ENCODE measurements around the gene CKB.

DNA sequence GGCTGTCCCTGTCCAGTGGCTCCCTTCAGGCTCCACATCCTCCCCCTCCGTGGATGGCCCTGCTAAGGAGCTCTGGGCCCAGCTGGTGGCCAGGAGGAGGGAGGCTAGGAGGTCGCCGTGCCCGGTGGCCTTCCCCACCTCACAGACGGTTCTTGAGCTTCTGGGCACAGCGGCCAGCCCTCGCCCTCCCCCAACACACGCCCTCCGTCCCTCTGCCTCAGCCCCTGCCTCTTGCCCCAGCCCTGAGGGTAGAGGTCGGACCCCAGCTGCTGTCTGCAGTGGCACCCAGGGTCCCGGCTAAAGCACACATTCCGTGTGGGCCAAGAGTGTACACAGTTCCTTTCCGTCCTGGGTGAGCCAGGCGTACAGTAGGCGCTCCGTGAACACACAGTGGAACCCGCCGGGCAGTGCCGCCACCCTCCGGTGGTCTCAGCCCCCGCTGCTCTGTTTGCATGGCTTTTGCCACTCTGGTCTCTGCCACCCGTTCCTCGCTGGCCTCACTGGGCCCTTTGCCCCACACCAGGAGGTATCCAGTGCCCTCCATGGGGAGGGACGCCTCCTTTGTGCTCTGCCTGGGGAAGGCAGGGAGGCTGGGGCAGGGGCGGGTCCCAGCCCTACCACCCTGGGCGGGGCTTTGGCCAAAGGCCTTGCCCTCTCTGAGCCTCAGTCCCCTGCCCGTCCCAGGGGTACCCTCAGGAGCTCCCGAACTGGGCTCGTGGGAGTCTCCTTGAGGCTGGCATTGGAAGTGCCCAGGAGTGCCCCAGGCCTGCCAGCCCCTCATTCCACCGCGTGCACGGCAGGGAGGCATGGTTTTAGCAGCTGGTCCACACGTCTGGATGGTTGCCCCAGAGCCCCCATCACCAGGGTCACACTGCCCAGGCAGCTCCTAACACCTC, 19.3 kb upstream of the CKB start:
- TF ChIP-seq CTCF (IDR thresholded peaks at IDR 0.05; ENCODE audit: insufficient read depth, low read depth, low read length) (no peak), EZH2 (IDR thresholded peaks at IDR 0.05; ENCODE audit: insufficient read depth, low read length) (no peak)

Measured in astrocyte (in vitro differentiated cells and primary cell).